Measurements from ENCODE around the gene ZSCAN5A. TPM values are rescaled to one million over a fixed set of nuclear protein-coding genes. Genes with fewer than 3 reads are reported as not detected.
"Not testable (repeated sequence)": the region's sequence is repeated elsewhere in the genome, so short reads cannot be mapped to it uniquely, and the experiment has no call there.

Gene ZSCAN5A
- total RNA-seq, 2 donors from 2014 or later, result 7.3 to 11.9 TPM

DNA sequence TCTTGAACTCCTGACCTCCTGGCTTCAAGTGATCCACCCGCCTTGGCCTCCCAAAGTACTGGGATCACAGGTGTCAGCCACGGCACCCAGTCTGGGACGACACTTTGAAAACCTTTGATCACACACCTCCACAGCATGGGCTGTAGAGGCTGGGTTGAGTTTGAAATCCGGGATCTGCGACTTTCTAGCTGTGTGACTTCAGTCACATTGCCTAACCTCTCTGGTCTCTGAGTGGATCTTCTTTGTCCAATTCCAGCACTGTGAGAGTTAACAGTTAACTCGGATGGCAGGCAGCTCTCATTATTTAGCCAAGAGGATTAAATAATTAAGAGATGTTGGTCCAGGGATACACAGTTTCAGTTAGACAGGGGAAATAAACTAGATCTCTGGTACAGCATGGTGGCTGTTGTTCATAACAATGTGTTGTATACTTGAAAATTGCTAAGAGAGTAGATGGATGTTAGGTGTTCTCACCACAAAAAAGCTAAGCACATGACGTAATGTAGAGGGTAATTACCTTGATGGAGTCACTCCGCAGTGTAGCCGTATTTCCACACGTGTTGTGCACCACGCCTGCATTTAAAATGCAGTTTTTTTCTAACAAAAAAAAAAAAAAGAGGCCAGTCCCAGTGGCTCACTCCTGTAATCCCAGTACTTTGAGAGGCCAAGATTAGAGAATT, 136.9 kb downstream of the ZSCAN5A start:
- no peak for DNase-seq (ENCODE audit: low spot score)

DNA sequence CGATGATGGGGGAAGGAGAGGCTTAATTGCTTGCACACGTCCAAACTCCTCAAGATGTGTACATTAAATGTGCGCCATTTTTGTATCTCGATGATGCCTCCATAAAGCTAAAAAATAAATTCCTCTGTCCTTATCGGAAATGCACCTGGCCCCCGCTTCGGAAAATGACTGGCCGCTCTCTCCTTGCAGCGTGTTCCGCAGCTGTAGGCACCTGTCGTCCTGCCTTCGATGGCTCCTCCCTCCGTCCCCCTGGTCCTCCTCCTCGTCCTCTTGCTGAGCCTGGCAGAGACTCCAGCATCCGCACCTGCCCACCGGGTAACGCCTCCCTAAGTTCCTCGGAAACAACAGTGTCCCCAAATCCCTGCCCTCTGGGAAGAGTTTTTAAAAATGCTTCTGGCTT, 137.8 kb downstream of the ZSCAN5A start:
- H3K27me3 ChIP-seq (replicated peaks; ENCODE audit: insufficient read depth), result no peaks in the 10 kb centered on the region
- no peaks in the 10 kb centered on the region for H3K36me3 ChIP-seq
- DNase-seq (ENCODE audit: low spot score), result no peak
- H3K9me3 ChIP-seq, result no peaks in the 10 kb centered on the region
- no peaks in the 10 kb centered on the region for H3K4me1 ChIP-seq (ENCODE audit: control insufficient read depth in 1 of 2, low read depth in 2 of 2)
- TF ChIP-seq, protein P1, sequence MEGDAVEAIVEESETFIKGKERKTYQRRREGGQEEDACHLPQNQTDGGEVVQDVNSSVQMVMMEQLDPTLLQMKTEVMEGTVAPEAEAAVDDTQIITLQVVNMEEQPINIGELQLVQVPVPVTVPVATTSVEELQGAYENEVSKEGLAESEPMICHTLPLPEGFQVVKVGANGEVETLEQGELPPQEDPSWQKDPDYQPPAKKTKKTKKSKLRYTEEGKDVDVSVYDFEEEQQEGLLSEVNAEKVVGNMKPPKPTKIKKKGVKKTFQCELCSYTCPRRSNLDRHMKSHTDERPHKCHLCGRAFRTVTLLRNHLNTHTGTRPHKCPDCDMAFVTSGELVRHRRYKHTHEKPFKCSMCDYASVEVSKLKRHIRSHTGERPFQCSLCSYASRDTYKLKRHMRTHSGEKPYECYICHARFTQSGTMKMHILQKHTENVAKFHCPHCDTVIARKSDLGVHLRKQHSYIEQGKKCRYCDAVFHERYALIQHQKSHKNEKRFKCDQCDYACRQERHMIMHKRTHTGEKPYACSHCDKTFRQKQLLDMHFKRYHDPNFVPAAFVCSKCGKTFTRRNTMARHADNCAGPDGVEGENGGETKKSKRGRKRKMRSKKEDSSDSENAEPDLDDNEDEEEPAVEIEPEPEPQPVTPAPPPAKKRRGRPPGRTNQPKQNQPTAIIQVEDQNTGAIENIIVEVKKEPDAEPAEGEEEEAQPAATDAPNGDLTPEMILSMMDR (IDR thresholded peaks at IDR 0.05), result no peak
- no peak overlapping the region for H3K4me3 ChIP-seq
- H3K27ac ChIP-seq, result no peak overlapping the region
- no peak for ATAC-seq (ENCODE audit: insufficient number of reproducible peaks, low FRiP score, low read depth)

More for the DNA sequence above, 136.9 kb downstream of the ZSCAN5A start:
- no peak overlapping the region for H3K4me3 ChIP-seq
- H3K9me3 ChIP-seq, result no peaks in the 10 kb centered on the region
- no peak for ATAC-seq (ENCODE audit: insufficient number of reproducible peaks, low FRiP score, low read depth)
- TF ChIP-seq, protein P1 (IDR thresholded peaks at IDR 0.05), result no peak
- H3K27me3 ChIP-seq (replicated peaks; ENCODE audit: insufficient read depth), result no peaks in the 10 kb centered on the region
- H3K36me3 ChIP-seq, result no peaks in the 10 kb centered on the region
- H3K4me1 ChIP-seq (ENCODE audit: control insufficient read depth in 1 of 2, low read depth in 2 of 2), result no peaks in the 10 kb centered on the region
- no peak overlapping the region for H3K27ac ChIP-seq

DNA sequence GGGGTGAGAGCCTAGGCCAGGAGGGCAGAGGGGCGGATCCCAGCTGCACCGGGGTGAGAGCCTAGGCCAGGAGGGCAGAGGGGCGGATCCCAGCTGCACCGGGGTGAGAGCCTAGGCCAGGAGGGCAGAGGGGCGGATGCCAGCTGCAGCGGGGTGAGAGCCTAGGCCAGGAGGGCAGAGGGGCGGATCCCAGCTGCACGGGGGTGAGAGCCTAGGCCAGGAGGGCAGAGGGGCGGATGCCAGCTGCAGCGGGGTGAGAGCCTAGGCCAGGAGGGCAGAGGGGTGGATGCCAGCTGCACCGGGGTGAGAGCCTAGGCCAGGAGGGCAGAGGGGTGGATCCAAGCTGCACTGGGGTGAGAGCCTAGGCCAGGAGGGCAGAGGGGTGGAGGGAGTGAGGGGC, 138.3 kb downstream of the ZSCAN5A start:
- H3K4me3 ChIP-seq; H3K27me3 ChIP-seq (replicated peaks; ENCODE audit: insufficient read depth); H3K27ac ChIP-seq; H3K4me1 ChIP-seq (ENCODE audit: control insufficient read depth in 1 of 2, low read depth in 2 of 2); DNase-seq (ENCODE audit: low spot score); H3K9me3 ChIP-seq; H3K36me3 ChIP-seq; ATAC-seq (ENCODE audit: insufficient number of reproducible peaks, low FRiP score, low read depth): not testable (repeated sequence)

DNA sequence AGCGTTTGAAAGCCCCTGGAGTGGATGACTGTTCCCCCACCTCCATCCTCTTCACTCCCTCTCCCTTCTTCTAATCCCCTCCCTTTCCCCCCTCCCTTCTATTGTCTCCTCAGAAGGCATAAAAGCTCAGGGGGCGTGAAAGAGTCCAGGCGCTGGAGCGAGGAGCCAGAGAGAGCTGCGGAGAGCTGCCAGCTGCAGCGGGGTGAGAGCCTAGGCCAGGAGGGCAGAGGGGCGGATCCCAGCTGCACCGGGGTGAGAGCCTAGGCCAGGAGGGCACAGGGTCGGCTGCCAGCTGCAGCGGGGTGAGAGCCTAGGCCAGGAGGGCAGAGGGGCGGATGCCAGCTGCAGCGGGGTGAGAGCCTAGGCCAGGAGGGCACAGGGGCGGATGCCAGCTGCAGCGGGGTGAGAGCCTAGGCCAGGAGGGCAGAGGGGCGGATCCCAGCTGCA, 138.8 kb downstream of the ZSCAN5A start, which contains the start of gene GALP:
GALP (plus strand) TSS at position 148 of the 447 bp plus-strand sequence. CDS start 1,101 bp downstream, outside the sequence.
- not testable (repeated sequence) for H3K27ac ChIP-seq; H3K4me3 ChIP-seq; H3K27me3 ChIP-seq (replicated peaks; ENCODE audit: insufficient read depth); ATAC-seq (ENCODE audit: insufficient number of reproducible peaks, low FRiP score, low read depth); H3K36me3 ChIP-seq; DNase-seq (ENCODE audit: low spot score); H3K9me3 ChIP-seq; H3K4me1 ChIP-seq (ENCODE audit: control insufficient read depth in 1 of 2, low read depth in 2 of 2)

DNA sequence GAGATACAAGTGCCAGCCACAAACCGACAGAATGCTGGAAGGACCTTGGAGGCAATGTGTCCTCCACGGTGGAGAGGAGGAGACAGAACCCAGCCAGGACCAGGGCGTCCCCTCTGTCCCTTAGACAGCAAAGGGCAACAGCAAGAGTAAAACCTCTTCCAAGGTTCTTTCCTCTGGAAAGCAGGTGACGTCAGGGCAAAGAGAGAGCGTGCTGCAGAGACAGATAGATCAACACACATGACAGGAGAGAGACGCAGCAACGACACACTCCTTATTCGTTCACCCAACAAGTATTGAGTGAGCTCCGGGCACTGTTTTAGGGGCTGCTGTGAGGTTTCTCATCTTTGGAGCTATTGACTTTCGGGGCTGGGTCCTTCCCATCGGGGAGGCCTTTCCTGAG, 140.1 kb downstream of the ZSCAN5A start:
- DNase-seq (ENCODE audit: low spot score) (no peak), ATAC-seq (ENCODE audit: insufficient number of reproducible peaks, low FRiP score, low read depth) (no peak)
- TF ChIP-seq, protein P1 (IDR thresholded peaks at IDR 0.05), result no peak
- Histone ChIP-seq H3K27me3 (replicated peaks; ENCODE audit: insufficient read depth) (no peaks in the 10 kb centered on the region), H3K36me3 (no peaks in the 10 kb centered on the region), H3K4me3 (no peak overlapping the region), H3K27ac (no peak overlapping the region), H3K9me3 (no peaks in the 10 kb centered on the region), H3K4me1 (ENCODE audit: control insufficient read depth in 1 of 2, low read depth in 2 of 2) (no peaks in the 10 kb centered on the region)

DNA sequence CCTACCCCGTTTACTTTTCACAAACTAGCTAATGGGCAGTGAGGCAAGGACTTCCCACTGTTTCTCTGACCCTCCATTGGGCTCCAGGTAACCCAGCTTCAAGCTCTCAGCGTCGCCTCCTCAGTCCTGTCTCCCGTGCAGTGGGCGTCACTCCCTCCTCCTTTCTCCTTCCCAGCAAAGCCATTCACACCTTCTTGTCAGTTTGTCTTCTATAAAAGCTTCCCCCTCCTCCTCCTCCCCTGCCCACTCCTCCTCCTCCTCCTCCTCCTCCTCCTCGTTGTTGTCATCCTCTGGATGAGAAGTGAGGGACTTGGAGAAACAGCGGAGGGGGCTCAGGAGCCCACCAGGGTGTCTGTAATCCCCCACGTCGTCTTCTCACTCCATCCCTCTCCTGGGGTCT, 140.6 kb downstream of the ZSCAN5A start:
- no peaks in the 10 kb centered on the region for H3K36me3 ChIP-seq
- H3K4me1 ChIP-seq (ENCODE audit: control insufficient read depth in 1 of 2, low read depth in 2 of 2), result no peaks in the 10 kb centered on the region
- DNase-seq (ENCODE audit: low spot score) (no peak), ATAC-seq (ENCODE audit: insufficient number of reproducible peaks, low FRiP score, low read depth) (no peak)
- H3K27ac ChIP-seq, result no peak overlapping the region
- TF ChIP-seq, protein P1 (IDR thresholded peaks at IDR 0.05), result no peak
- no peaks in the 10 kb centered on the region for H3K27me3 ChIP-seq (replicated peaks; ENCODE audit: insufficient read depth)
- no peak overlapping the region for H3K4me3 ChIP-seq
- no peaks in the 10 kb centered on the region for H3K9me3 ChIP-seq

Other genes with a start within 250 kb of the ZSCAN5A start
- 10 to 100 TPM; 13.4 to 18.7 TPM for gene ZNF787, start 193.5 kb downstream of the ZSCAN5A start, total RNA-seq
- gene ZNF444, start 173.6 kb downstream of the ZSCAN5A start, total RNA-seq, result 10 to 100 TPM; 28.2 to 31.0 TPM
- not detected for gene GALP, start 138.8 kb downstream of the ZSCAN5A start, total RNA-seq
- not detected for gene ZSCAN5B, start 117.1 kb downstream of the ZSCAN5A start, total RNA-seq
- gene ZSCAN5C, start 112.6 kb downstream of the ZSCAN5A start, total RNA-seq, result not detected
- not detected for gene EDDM13, start 42.1 kb downstream of the ZSCAN5A start, total RNA-seq
- gene ZNF582, start 78.7 kb upstream of the ZSCAN5A start, total RNA-seq, result 1 to 10 TPM; 2.1 to 2.6 TPM
- gene ZNF583, start 89.5 kb upstream of the ZSCAN5A start, total RNA-seq, result 10 to 100 TPM in 1 of 2 donors, 1 to 10 TPM in 1; 4.2 to 20.9 TPM
- 1 to 10 TPM; 4.6 to 7.8 TPM for gene ZNF667, start 162.5 kb upstream of the ZSCAN5A start, total RNA-seq
- gene ZNF471, start 193.0 kb upstream of the ZSCAN5A start, total RNA-seq, result 1 to 10 TPM; 3.9 to 6.2 TPM
- gene ZFP28, start 224.1 kb upstream of the ZSCAN5A start, total RNA-seq, result 10 to 100 TPM; 10.4 to 15.8 TPM